ENCODE results near the gene ZMAT3.

DNA sequence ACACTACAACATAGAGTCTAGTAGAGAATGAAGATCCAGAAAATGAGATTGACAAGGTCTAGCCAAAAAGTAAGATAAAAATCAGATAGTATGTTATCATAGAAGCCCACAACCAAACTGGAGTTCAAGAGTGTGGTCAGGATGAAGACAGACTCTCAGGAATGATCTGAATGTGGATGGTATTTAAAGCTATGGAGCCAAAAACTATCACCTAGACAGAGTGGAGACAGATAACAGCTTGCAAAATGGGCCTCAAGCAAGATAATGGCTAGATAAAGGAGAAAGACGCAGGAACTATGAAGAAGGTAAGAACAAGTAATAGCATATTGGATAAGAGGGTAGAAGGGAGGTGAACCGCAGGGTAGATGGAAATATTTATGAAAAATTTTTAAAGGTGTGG lies 35.4 kb downstream of the ZMAT3 start:
- TF ChIP-seq YY1 (IDR thresholded peaks at IDR 0.05; ENCODE audit: insufficient read depth, insufficient read length) (no peak), ZNF274 (IDR thresholded peaks at IDR 0.05; ENCODE audit: low read depth, low read length) (no peak)

All from NT2/D1 (cell line).